Thoracic aorta (tissue), 2 donors: ENCODE measurements around the gene KSR1. TPM values are rescaled to one million over a fixed set of nuclear protein-coding genes. Genes with fewer than 3 reads are reported as not detected.
"Not testable (repeated sequence)": the region's sequence is repeated elsewhere in the genome, so short reads cannot be mapped to it uniquely, and the experiment has no call there.

Experiments
- ATAC-seq: fragments of 150-250 bp; one replicate; pipeline ENCODE4 v1.8.0; 2017; ENCODE audit warnings: low read depth; ENCODE audit not compliant: insufficient number of reproducible peaks, low FRiP score
- DNase-seq: peaks from one replicate; pipeline ENCODE4 v3.0.0-alpha.2; 2020; ENCODE audit warnings: low spot score
- H3K27ac ChIP-seq, 2 donors: fragments of 200-600 bp; sonication (generic); 1 replicate in 1 of 2; 2 replicates in 1 of 2; pipeline ENCODE4 v1.5.1; 2016; ENCODE audit warnings: mild to moderate bottlenecking in 2 of 2, moderate library complexity in 2 of 2
- H3K27me3 ChIP-seq: fragments of 200-600 bp; sonication (generic); replicated peaks from 2 replicates; pipeline ENCODE4 v1.6.0; 2016; ENCODE audit warnings: mild to moderate bottlenecking; ENCODE audit not compliant: insufficient read depth
- H3K36me3 ChIP-seq: fragments of 200-600 bp; sonication (generic); one replicate; pipeline ENCODE4 v1.5.1; 2016
- H3K4me1 ChIP-seq, 2 donors: fragments of 200-600 bp; sonication (generic); 1 replicate in 1 of 2; 2 replicates in 1 of 2; pipeline versions ENCODE4 v1.5.1 to v1.6.0; 2016; ENCODE audit warnings: low read depth in 2 of 2, mild to moderate bottlenecking in 1 of 2; ENCODE audit not compliant: control insufficient read depth in 1 of 2
- H3K4me3 ChIP-seq: fragments of 200-600 bp; sonication (generic); 2 replicates; pipeline ENCODE4 v1.5.1; 2016; ENCODE audit warnings: mild to moderate bottlenecking
- H3K9me3 ChIP-seq: fragments of 200-600 bp; sonication (generic); 2 replicates; pipeline ENCODE4 v1.5.1; 2016
- CTCF ChIP-seq: fragments of 200-600 bp; sonication (generic); IDR thresholded peaks from one replicate; pipeline ENCODE4 v1.5.1; 2019; ENCODE audit warnings: antibody characterized with exemption
- total RNA-seq, 2 donors: library from RNA; depleted of rRNA; stranded (reverse); fragments of >200 nt; gene quantifications; one replicate each; pipeline versions ENCODE4 v1.1.0 to v1.2.3, GENCODE V29; 2016

KSR1 gene
- total RNA-seq, 2 donors from 2014 or later: 17.6 to 46.0 TPM

- Histone ChIP-seq H3K4me3 (no peak overlapping the region), H3K27me3 (no peaks in the 10 kb centered on the region), H3K27ac (no peak overlapping the region), H3K9me3 (no peaks in the 10 kb centered on the region), H3K4me1 (peaks cover 0 to 7% of the 10 kb centered on the region in 2 donors), H3K36me3 (no peaks in the 10 kb centered on the region)
- no peak for TF ChIP-seq CTCF
- DNase-seq (no peak), ATAC-seq (no peak)
These were observed 169.6 kb downstream of the KSR1 start for GRCh38 chr17:27625856-27626255.

DNA sequence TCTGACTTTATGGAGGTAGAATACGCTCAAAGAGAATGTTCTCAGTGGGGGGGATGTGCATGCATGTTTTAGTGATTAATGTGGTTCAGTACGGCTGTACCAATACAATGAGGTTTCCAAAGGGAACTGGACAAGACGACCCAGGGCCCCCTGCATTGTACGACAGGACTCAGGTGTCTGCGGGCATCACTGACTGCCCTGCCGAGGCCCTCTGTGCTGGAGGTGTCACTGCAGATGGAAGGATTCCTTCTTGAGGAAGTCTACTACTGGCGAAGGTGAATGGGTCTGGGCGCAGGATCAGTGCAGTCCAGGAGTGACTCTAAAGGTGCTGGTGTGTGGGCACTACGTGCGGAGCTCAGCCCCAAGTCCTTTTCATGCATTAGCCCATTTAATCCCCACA is 171.3 kb downstream of the KSR1 start:
- ATAC-seq: no peak

DNA sequence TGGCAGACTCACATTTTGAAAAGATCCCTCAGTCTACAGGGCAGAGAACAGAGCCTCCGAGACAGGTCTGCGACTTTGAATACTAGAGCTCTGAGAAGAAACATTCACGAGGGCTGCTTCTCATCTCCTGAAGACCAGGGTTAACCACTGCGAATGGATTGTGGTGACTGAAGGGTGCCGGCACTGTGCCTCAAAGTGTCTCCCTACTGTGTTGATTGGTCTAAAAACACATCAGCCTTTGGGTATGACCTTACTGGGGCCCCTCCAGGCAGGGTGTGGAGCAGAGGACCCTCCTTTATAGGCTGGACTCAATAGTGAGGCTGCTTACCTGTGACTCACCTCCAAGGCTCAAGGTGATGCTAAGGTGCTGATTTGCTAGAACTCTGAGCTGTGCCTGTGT is 172.1 kb downstream of the KSR1 start:
- Histone ChIP-seq H3K36me3 (no peaks in the 10 kb centered on the region), H3K27ac (no peak overlapping the region), H3K4me1 (peaks cover 6 to 12% of the 10 kb centered on the region in 2 donors), H3K27me3 (no peaks in the 10 kb centered on the region), H3K4me3 (no peak overlapping the region), H3K9me3 (no peaks in the 10 kb centered on the region)
- TF ChIP-seq CTCF: no peak
- ATAC-seq: no peak
- no peak for DNase-seq

More for the DNA sequence above, 171.3 kb downstream of the KSR1 start:
- no peak for TF ChIP-seq CTCF
- no peak for DNase-seq
- Histone ChIP-seq H3K4me3 (no peak overlapping the region), H3K27ac (no peak overlapping the region), H3K4me1 (peaks cover 3 to 6% of the 10 kb centered on the region in 2 donors), H3K36me3 (no peaks in the 10 kb centered on the region), H3K9me3 (no peaks in the 10 kb centered on the region), H3K27me3 (no peaks in the 10 kb centered on the region)

DNA sequence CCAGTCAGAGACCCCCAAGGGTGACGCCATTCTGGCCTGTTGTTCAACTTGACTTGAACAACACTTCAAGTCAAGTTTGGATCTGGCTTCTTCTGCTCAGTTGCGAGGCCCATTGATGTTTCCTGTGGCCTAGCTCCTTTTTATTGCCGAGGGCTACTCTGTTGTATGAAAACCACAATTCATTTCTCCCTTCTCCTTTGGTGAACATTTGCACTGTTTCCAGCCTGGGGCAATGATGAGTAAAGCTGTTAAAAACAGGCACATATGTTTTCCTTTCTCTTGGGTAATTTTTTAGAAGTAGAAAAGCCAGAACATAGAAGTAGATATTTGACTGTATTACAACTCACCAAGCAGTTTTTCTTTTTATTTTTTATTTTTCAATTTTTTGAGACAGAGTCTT is 173.0 kb downstream of the KSR1 start:
- not testable (repeated sequence) for DNase-seq, ATAC-seq

DNA sequence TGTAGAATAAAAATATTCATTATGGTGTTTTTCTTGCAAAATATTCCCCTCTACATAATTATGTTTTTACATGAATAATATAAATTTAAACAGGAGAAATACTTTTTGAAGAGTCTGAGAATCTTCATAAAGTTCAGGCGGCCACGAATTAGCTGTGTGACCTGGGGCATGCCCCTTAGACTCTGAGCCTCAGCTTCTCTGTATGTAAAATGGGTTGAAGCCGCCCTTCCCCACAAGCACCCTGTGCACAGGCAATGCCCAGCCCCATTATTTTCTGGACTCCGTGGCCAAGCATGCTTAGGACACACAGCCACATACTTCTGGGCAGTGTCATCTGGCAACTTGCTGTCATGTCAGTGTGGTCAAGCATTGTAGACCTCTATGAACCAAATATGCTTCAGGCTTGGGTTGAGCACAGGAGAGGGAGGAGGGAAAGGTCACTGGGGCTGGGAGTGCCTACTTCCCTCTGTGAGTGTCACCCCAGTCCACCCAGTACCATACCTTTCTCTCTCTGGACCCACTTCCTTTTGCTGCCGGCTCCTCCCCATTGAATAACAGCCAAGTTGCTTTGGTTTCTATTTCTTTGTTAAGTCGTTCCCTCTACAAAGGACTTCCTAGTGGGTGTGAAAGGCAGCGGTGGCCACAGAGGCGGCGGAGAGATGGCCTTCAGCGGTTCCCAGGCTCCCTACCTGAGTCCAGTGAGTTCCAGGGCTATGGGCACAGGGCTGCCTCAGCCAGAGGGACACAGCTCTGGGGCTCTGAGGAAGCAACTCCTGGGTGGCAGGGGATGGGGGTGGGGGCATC is 174.6 kb downstream of the KSR1 start, which contains the start of gene LGALS9:
Gene LGALS9, plus strand, starts transcription at position 582 of the 804 bp plus-strand sequence. Its CDS starts 78 bp downstream, at position 660.
- H3K27ac ChIP-seq: no peak within 1 kb of the TSS
- H3K4me3 ChIP-seq: peak within 1 kb of the TSS; percentile 49
- no peak for ATAC-seq
- TF ChIP-seq CTCF: no peak
- no peaks in the 10 kb centered on the region for H3K27me3 ChIP-seq
- H3K36me3 ChIP-seq: no peaks in the 10 kb centered on the region
- H3K4me1 ChIP-seq: peaks cover 14 to 22% of the 10 kb centered on the region in 2 donors
- no peak for DNase-seq
- H3K9me3 ChIP-seq: no peaks in the 10 kb centered on the region

More for the DNA sequence above, 173.0 kb downstream of the KSR1 start:
- H3K36me3 ChIP-seq, H3K4me3 ChIP-seq, H3K9me3 ChIP-seq, H3K27ac ChIP-seq, H3K27me3 ChIP-seq: not testable (repeated sequence)
- peaks cover 14 to 21% of the 10 kb centered on the region in 2 donors for H3K4me1 ChIP-seq
